Measurements from ENCODE around the gene DUSP7. TPM values are rescaled to one million over a fixed set of nuclear protein-coding genes. Genes with fewer than 3 reads are reported as not detected.

The DUSP7 gene
- total RNA-seq, 6 donors from 2014 or later: 24.1 to 49.1 (median 35.3) TPM

DNA sequence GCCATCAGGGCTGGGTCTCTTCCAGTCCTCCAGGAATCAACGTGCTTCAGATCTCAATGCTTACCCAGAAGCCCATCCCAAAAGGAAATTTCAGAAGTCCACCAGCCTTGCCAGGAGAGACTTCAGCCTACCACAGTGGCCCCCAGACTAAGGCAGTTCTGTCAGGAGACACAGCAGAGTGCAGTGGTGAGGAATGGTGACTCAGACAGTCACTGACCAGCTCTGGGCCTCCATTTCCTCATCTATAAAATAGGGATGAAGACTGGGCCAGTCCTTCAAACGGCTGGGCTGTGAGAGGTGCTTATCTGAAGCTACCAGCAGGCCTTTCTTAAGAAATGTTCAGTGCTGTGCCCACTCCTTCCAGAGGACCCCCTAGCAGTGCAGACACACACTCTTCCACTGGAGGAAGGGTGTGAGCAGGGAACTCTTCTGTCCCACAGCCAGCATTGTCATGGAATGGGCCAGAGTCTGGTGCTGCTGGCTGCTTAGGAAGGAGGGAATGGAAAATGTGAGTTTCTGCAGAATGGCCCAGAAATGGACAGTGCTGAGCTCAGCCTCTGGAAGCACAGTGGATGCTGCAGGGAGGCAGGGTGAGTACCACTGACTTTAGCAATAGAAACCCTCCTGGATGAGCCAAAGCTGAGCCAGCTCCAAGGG lies 41.6 kb upstream of the DUSP7 start:
- WGBS, 2 donors: 83 to 85% methylated on average over 2 of the region's 2 CpGs

GRCh38 chr3:52095990-52096775 lies 39.8 kb upstream of the DUSP7 start:
- H3K36me3 ChIP-seq: no peaks in the 10 kb centered on the region
- no peaks in the 10 kb centered on the region for H3K27me3 ChIP-seq
- peaks cover 6 to 11% (median 10%) of the 10 kb centered on the region in 4 donors for H3K4me1 ChIP-seq
- WGBS, 2 donors: 93 to 97% methylated on average over 6 to 8 of the region's 8 CpGs
- ATAC-seq (ENCODE audit: low FRiP score in 2 of 2) (no peak), DNase-seq (no peak)
- H3K4me3 ChIP-seq: no peak overlapping the region
- TF ChIP-seq POLR2AphosphoS5 (IDR thresholded peaks at IDR 0.05): peak in 1 of 2 donors; percentile 32
- no peak for TF ChIP-seq POLR2A (IDR thresholded peaks at IDR 0.05)
- H3K27ac ChIP-seq: peak overlapping the region in 1 of 4 donors; percentile 1
- peaks cover 0 to 4% (median 0%) of the 10 kb centered on the region in 4 donors for H3K9me3 ChIP-seq

More for the DNA sequence above, 41.6 kb upstream of the DUSP7 start:
- Histone ChIP-seq H3K4me3 (no peak overlapping the region), H3K9me3 (peaks cover 0 to 6% (median 0%) of the 10 kb centered on the region in 4 donors), H3K4me1 (peaks cover 0 to 11% (median 9%) of the 10 kb centered on the region in 4 donors), H3K27me3 (no peaks in the 10 kb centered on the region), H3K27ac (peak overlapping the region; percentile 55 to 70 (median 64)), H3K36me3 (no peaks in the 10 kb centered on the region)
- DNase-seq: no peak
- peak in 1 of 2 donors; percentile 49 for ATAC-seq (ENCODE audit: low FRiP score in 2 of 2)
- TF ChIP-seq EP300 (IDR thresholded peaks at IDR 0.05) (no peak), CTCF (IDR thresholded peaks at IDR 0.05) (no peak), POLR2AphosphoS5 (IDR thresholded peaks at IDR 0.05) (no peak), POLR2A (IDR thresholded peaks at IDR 0.05) (no peak)

- 93% methylated on average over 10 to 11 of the region's 11 CpGs for WGBS, 2 donors
- Histone ChIP-seq H3K36me3 (no peaks in the 10 kb centered on the region), H3K27ac (no peak overlapping the region), H3K27me3 (no peaks in the 10 kb centered on the region), H3K4me1 (peaks cover 11 to 24% (median 18%) of the 10 kb centered on the region in 4 donors), H3K9me3 (no peaks in the 10 kb centered on the region), H3K4me3 (no peak overlapping the region)
- DNase-seq: no peak
- TF ChIP-seq POLR2AphosphoS5 (IDR thresholded peaks at IDR 0.05) (no peak), POLR2A (IDR thresholded peaks at IDR 0.05) (no peak), EP300 (IDR thresholded peaks at IDR 0.05) (no peak), CTCF (IDR thresholded peaks at IDR 0.05) (no peak)
- no peak for ATAC-seq (ENCODE audit: low FRiP score in 2 of 2)
Observed at GRCh38 chr3:52094571-52095485, 38.5 kb upstream of the DUSP7 start.

DNA sequence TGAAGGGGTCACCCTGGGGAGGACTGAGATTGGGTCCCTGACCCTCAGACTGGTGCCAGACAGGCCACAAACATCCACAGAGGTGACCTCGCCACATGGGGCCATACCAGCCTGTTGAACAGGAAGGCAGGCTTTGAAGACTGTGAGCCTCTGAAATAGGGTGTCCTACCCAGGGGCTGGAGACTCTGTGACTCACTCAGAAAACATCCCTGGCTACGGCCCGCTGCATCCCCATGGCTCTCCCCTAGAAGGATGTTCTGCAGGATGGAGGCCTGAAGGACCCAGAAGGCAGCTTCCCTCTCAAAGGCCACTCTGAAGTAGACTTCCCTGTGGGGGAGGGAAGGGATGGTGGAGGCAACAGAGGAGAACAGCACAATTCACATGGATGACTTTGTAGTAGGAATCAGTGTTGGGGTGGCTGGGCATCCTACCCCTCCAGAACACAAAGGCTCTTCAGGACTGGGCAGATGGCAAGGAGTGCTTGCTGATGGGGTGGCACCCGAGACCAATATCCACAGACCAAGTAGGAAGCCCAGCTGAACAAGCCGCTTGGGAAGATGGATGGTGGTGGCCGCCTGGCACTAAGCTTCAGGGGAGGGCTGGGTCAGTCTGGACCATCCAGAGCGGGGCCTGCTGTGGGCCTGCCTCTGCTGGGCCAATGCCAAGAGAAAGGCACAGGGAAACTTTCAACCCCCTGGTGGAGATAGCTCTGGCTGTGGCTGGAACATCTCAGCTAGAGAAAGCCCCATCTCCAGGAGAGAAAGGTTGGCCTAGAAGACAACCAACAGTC lies 37.6 kb upstream of the DUSP7 start:
- Histone ChIP-seq H3K36me3 (no peaks in the 10 kb centered on the region), H3K4me3 (no peak overlapping the region), H3K27me3 (no peaks in the 10 kb centered on the region), H3K4me1 (peaks cover 14 to 32% (median 26%) of the 10 kb centered on the region in 4 donors), H3K9me3 (no peaks in the 10 kb centered on the region), H3K27ac (no peak overlapping the region)
- ATAC-seq (ENCODE audit: low FRiP score in 2 of 2) (no peak), DNase-seq (no peak)
- WGBS, 2 donors: 98 to 100% methylated on average over 3 to 7 of the region's 7 CpGs
- TF ChIP-seq EP300 (IDR thresholded peaks at IDR 0.05): no peak

GRCh38 chr3:52092891-52093290 lies 36.5 kb upstream of the DUSP7 start:
- DNase-seq: no peak
- Histone ChIP-seq H3K4me3 (no peak overlapping the region), H3K27ac (no peak overlapping the region), H3K4me1 (peaks cover 16 to 35% (median 31%) of the 10 kb centered on the region in 4 donors), H3K9me3 (no peaks in the 10 kb centered on the region), H3K27me3 (no peaks in the 10 kb centered on the region), H3K36me3 (no peaks in the 10 kb centered on the region)
- no peak for ATAC-seq (ENCODE audit: low FRiP score in 2 of 2)
- WGBS, 2 donors: 85 to 96% methylated on average over 2 to 7 of the region's 7 CpGs
- TF ChIP-seq CTCF (IDR thresholded peaks at IDR 0.05): no peak
- no peak for TF ChIP-seq EP300 (IDR thresholded peaks at IDR 0.05)
- TF ChIP-seq POLR2A (IDR thresholded peaks at IDR 0.05): no peak
- no peak for TF ChIP-seq POLR2AphosphoS5 (IDR thresholded peaks at IDR 0.05)
